HG02763 (cell line): ENCODE results near the gene CYP39A1.
A peak's percentile ranks its signal among the peaks of the same experiment; 100 is the strongest.

Experiments used
- ATAC-seq: cut with Tn5 transposase; IDR thresholded peaks from one replicate; pipeline ENCODE4 v1.9.1; 2021; ENCODE audit warnings: mild to moderate bottlenecking, moderate library complexity; ENCODE audit not compliant: unreplicated experiment

Gene CYP39A1

GRCh38 chr6:46652603-46653438, at the start of gene CYP39A1, which contains the start of gene SLC25A27:
TSS of gene CYP39A1 (minus strand) at chr6:46652818. CDS start at chr6:46652582, 236 bp downstream.
TSS of gene SLC25A27 (plus strand) at chr6:46652975. CDS start at chr6:46653193, 218 bp downstream.
- ATAC-seq, result peak; percentile 100

- no peak for ATAC-seq
Observed at GRCh38 chr6:46699970-46700369, 47.4 kb upstream of the CYP39A1 start.

- no peak for ATAC-seq
Observed at GRCh38 chr6:46690911-46691451, 38.4 kb upstream of the CYP39A1 start.

GRCh38 chr6:46690141-46690755, 37.6 kb upstream of the CYP39A1 start:
- no peak for ATAC-seq

GRCh38 chr6:46689657-46690056, 37.0 kb upstream of the CYP39A1 start:
- ATAC-seq, result no peak

- ATAC-seq, result no peak
Observed at GRCh38 chr6:46688966-46689335, 36.3 kb upstream of the CYP39A1 start.

GRCh38 chr6:46688117-46688965, 35.7 kb upstream of the CYP39A1 start:
- ATAC-seq, result no peak

- no peak for ATAC-seq
Observed at GRCh38 chr6:46687619-46688097, 35.0 kb upstream of the CYP39A1 start, which contains the start of gene TDRD6. TSS of gene TDRD6 (plus strand) at chr6:46687885. CDS start at chr6:46688129, 244 bp downstream.

GRCh38 chr6:46684771-46685170, 32.2 kb upstream of the CYP39A1 start:
- ATAC-seq, result no peak

- no peak for ATAC-seq
Observed at GRCh38 chr6:46677314-46677654, 24.7 kb upstream of the CYP39A1 start.

GRCh38 chr6:46676604-46677313, 24.1 kb upstream of the CYP39A1 start:
- no peak for ATAC-seq

- ATAC-seq, result no peak
Observed at GRCh38 chr6:46674410-46674809, 21.8 kb upstream of the CYP39A1 start.

- ATAC-seq, result no peak
Observed at GRCh38 chr6:46667377-46667776, 14.8 kb upstream of the CYP39A1 start.

- no peak for ATAC-seq
Observed at GRCh38 chr6:46661483-46661882, 8.9 kb upstream of the CYP39A1 start.

- no peak for ATAC-seq
Observed at GRCh38 chr6:46657642-46658041, 5.0 kb upstream of the CYP39A1 start.

- ATAC-seq, result no peak
Observed at GRCh38 chr6:46655803-46656202, 3.2 kb upstream of the CYP39A1 start.

GRCh38 chr6:46653439-46654195, 999 bp upstream of the CYP39A1 start:
- no peak for ATAC-seq

- ATAC-seq, result no peak
Observed at GRCh38 chr6:46652232-46652602, 401 bp downstream of the CYP39A1 start.

- ATAC-seq, result no peak
Observed at GRCh38 chr6:46651816-46652215, 802 bp downstream of the CYP39A1 start.

GRCh38 chr6:46651006-46651405, 1.6 kb downstream of the CYP39A1 start:
- no peak for ATAC-seq
